Adrenal gland (tissue), 5 donors: ENCODE measurements around the gene ADAMTS16.

Source experiments
- POLR2A ChIP-seq, 2 donors: fragments of 450-650 bp; IDR thresholded peaks; one replicate each; pipeline ENCODE4 v1.6.1; 2017; ENCODE audit warnings: antibody characterized with exemption in 2 of 2, mild to moderate bottlenecking in 2 of 2, moderate library complexity in 1 of 2
- TF ChIP-seq, protein P1 (sequence below), 6 experiments: fragments of 450-650 bp in 4 of 6; fragments of 200-600 bp in 2 of 6; sonication (generic) in 1 of 6; IDR thresholded peaks; 1 replicate in 5 of 6; 2 replicates in 1 of 6; pipeline versions ENCODE4 v1.5.1 to v1.8.0; 2016 to 2021; ENCODE audit warnings: antibody characterized with exemption in 6 of 6, mild to moderate bottlenecking in 2 of 6, moderate library complexity in 1 of 6
- donor health status: DM: no; HTN: no; CAD: no.

DNA sequence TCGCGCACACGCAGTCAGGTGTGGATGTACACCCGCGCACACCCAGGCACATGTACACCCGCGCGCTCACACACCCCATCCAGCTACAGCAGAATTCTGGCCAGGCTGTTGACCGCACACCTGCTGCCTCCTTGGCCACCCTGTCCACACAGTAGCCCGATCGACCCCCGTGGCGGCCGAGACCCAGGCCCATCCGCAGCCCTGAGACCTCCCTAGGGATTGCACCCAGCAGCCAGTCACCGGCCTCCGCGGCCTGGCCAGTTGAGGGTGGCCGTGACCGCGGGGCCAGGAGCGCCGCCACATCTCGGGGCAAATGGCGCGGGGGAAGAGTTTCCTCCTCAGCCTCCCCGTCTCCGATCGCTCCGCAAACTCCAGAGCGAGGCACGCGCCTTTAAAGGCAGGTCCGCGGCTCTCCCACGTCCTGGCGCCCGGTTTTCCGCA, 774 bp upstream of the ADAMTS16 start:
- TF ChIP-seq, protein P1, sequence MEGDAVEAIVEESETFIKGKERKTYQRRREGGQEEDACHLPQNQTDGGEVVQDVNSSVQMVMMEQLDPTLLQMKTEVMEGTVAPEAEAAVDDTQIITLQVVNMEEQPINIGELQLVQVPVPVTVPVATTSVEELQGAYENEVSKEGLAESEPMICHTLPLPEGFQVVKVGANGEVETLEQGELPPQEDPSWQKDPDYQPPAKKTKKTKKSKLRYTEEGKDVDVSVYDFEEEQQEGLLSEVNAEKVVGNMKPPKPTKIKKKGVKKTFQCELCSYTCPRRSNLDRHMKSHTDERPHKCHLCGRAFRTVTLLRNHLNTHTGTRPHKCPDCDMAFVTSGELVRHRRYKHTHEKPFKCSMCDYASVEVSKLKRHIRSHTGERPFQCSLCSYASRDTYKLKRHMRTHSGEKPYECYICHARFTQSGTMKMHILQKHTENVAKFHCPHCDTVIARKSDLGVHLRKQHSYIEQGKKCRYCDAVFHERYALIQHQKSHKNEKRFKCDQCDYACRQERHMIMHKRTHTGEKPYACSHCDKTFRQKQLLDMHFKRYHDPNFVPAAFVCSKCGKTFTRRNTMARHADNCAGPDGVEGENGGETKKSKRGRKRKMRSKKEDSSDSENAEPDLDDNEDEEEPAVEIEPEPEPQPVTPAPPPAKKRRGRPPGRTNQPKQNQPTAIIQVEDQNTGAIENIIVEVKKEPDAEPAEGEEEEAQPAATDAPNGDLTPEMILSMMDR (IDR thresholded peaks at IDR 0.05), result no peak
- no peak for TF ChIP-seq POLR2A (IDR thresholded peaks at IDR 0.05)
